Measurements from ENCODE around the gene FYB1. TPM values are rescaled to one million over a fixed set of nuclear protein-coding genes. Genes with fewer than 3 reads are reported as not detected.
A peak's percentile ranks its signal among the peaks of the same experiment; 100 is the strongest.

FYB1 gene
- total and polyA plus RNA-seq, 2 experiments from 2014 or later, result not detected

DNA sequence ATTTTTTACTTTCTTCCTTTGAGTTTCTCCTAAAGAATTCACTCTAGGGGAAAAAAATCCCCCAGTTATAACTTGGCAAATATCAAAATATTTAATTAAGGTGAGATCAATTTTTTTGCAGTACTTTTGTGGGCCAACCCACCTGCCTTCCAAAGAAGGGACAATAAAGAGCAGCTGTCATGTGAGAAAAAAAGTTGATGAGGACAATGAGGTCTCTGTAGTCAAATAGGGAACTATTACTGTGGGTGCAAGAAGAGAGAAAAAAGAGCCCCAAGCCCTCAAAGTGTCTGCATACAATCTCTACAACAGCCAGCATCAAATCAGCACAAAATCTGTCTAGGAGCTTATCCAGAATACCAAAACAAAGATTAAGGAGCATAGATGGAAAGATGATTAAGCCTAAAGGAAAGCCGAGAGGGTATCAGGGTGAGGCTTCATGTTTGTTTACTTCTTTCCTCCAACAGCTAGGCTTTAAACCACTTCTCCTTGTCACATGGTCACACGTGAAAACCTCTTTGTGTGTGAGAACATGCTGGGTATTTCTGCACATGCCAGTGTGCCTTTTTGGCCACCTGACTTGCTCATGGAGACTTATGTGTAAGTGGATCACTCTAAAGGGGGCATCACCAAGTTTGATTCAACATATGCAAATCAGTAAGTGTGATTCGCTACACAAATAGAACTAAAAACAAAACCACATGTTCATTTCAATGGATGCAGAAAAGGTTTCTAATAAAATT lies 19.2 kb upstream of the FYB1 start:
- TF ChIP-seq JUNB (IDR thresholded peaks at IDR 0.05; ENCODE audit: unreplicated experiment) (no peak), ZNF331 (CRISPR knock-in tag; IDR thresholded peaks at IDR 0.05; ENCODE audit: low read depth) (no peak), NANOG (IDR thresholded peaks at IDR 0.05; ENCODE audit: borderline replicate concordance) (no peak), EZH2 (IDR thresholded peaks at IDR 0.05; ENCODE audit: low read depth, unreplicated experiment) (no peak), EZH2phosphoT487 (IDR thresholded peaks at IDR 0.05; ENCODE audit: unreplicated experiment) (no peak), STAT1 (IDR thresholded peaks at IDR 0.05; ENCODE audit: unreplicated experiment) (no peak), ZNF114 (CRISPR knock-in tag; IDR thresholded peaks at IDR 0.05) (no peak), POLR2AphosphoS5 (IDR thresholded peaks at IDR 0.05; ENCODE audit: low read depth) (no peak)
- TF ChIP-seq, protein P1, sequence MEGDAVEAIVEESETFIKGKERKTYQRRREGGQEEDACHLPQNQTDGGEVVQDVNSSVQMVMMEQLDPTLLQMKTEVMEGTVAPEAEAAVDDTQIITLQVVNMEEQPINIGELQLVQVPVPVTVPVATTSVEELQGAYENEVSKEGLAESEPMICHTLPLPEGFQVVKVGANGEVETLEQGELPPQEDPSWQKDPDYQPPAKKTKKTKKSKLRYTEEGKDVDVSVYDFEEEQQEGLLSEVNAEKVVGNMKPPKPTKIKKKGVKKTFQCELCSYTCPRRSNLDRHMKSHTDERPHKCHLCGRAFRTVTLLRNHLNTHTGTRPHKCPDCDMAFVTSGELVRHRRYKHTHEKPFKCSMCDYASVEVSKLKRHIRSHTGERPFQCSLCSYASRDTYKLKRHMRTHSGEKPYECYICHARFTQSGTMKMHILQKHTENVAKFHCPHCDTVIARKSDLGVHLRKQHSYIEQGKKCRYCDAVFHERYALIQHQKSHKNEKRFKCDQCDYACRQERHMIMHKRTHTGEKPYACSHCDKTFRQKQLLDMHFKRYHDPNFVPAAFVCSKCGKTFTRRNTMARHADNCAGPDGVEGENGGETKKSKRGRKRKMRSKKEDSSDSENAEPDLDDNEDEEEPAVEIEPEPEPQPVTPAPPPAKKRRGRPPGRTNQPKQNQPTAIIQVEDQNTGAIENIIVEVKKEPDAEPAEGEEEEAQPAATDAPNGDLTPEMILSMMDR (conservative IDR thresholded peaks at IDR 0.05; ENCODE audit: low read depth in 2 of 2), result no peak
- TF ChIP-seq, protein P2, sequence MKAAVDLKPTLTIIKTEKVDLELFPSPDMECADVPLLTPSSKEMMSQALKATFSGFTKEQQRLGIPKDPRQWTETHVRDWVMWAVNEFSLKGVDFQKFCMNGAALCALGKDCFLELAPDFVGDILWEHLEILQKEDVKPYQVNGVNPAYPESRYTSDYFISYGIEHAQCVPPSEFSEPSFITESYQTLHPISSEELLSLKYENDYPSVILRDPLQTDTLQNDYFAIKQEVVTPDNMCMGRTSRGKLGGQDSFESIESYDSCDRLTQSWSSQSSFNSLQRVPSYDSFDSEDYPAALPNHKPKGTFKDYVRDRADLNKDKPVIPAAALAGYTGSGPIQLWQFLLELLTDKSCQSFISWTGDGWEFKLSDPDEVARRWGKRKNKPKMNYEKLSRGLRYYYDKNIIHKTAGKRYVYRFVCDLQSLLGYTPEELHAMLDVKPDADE (IDR thresholded peaks at IDR 0.05), result no peak
- H3K27me3 ChIP-seq (ENCODE audit: insufficient read depth), result no peaks in the 10 kb centered on the region
- no peaks in the 10 kb centered on the region for H3F3A ChIP-seq (replicated peaks; ENCODE audit: low read depth)
- no peaks in the 10 kb centered on the region for H4K20me1 ChIP-seq (replicated peaks; ENCODE audit: insufficient read depth)
- no peaks in the 10 kb centered on the region for H3K27me3 Mint-ChIP-seq (ENCODE audit: insufficient read depth, low read depth, poor library complexity)
- peaks cover 13% of the 10 kb centered on the region for H3K9me3 Mint-ChIP-seq
- H3K9me2 ChIP-seq (ENCODE audit: insufficient read depth), result no peaks in the 10 kb centered on the region
- no peaks in the 10 kb centered on the region for H3K4me1 ChIP-seq (ENCODE audit: insufficient read depth)
- peak overlapping the region; percentile 79 for H2AFZ ChIP-seq
- no peak overlapping the region for H3K4me2 ChIP-seq
- ATAC-seq, result no peak
- H3K4me3 ChIP-seq, result no peak overlapping the region
- H3K4me3 Mint-ChIP-seq, result no peak overlapping the region
- no peaks in the 10 kb centered on the region for H3K4me1 Mint-ChIP-seq
- no peak overlapping the region for H3K27ac Mint-ChIP-seq
- H3K27ac ChIP-seq (ENCODE audit: low read depth), result no peak overlapping the region
- H3K36me3 Mint-ChIP-seq (ENCODE audit: low read depth), result peaks cover 8% of the 10 kb centered on the region; the same call in 1 of the 3 replicates
- no peaks in the 10 kb centered on the region for H3K79me2 ChIP-seq (replicated peaks; ENCODE audit: insufficient read depth)
- no peak for DNase-seq (ENCODE audit: low spot score)
- H3K36me3 ChIP-seq (ENCODE audit: insufficient read depth), result no peaks in the 10 kb centered on the region

DNA sequence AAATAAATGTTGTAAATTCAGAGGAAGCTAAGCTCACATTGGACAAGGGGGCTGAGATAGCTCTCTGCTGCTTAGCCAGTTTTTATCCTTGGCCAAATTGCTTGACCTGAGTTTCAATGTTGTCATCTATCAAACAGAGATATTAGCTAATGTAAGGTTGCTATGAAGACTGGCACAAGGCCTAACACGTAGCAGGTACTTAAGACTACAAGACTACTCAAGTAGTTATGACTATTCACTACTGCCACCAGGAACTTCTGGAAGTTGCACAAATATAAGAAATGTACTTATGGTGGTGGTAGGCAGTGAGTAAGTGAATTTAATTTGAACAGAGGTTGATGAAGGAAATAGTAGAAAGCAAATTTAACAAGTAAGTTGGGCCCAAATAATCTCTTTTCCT lies 17.4 kb upstream of the FYB1 start:
- H3K27me3 Mint-ChIP-seq (ENCODE audit: insufficient read depth, low read depth, poor library complexity), result no peaks in the 10 kb centered on the region
- no peaks in the 10 kb centered on the region for H3K4me1 ChIP-seq (ENCODE audit: insufficient read depth)
- no peaks in the 10 kb centered on the region for H3F3A ChIP-seq (replicated peaks; ENCODE audit: low read depth)
- no peak overlapping the region for H3K4me2 ChIP-seq
- H3K4me3 ChIP-seq, result no peak overlapping the region
- no peak for ATAC-seq
- no peak overlapping the region for H3K27ac Mint-ChIP-seq
- H3K4me3 Mint-ChIP-seq, result no peak overlapping the region
- H3K4me1 Mint-ChIP-seq, result no peaks in the 10 kb centered on the region
- no peaks in the 10 kb centered on the region for H3K27me3 ChIP-seq (ENCODE audit: insufficient read depth)
- H3K36me3 Mint-ChIP-seq (ENCODE audit: low read depth), result peaks cover 8% of the 10 kb centered on the region; the same call in 1 of the 3 replicates
- no peaks in the 10 kb centered on the region for H4K20me1 ChIP-seq (replicated peaks; ENCODE audit: insufficient read depth)
- no peak for DNase-seq (ENCODE audit: low spot score)
- no peaks in the 10 kb centered on the region for H3K9me2 ChIP-seq (ENCODE audit: insufficient read depth)
- H3K36me3 ChIP-seq (ENCODE audit: insufficient read depth), result no peaks in the 10 kb centered on the region
- H3K9me3 Mint-ChIP-seq, result peaks cover 12% of the 10 kb centered on the region
- H3K27ac ChIP-seq (ENCODE audit: low read depth), result no peak overlapping the region
- H3K79me2 ChIP-seq (replicated peaks; ENCODE audit: insufficient read depth), result no peaks in the 10 kb centered on the region
- H2AFZ ChIP-seq, result peak overlapping the region; percentile 30; the same call in 1 of the 2 replicates
- TF ChIP-seq STAT1 (IDR thresholded peaks at IDR 0.05; ENCODE audit: unreplicated experiment), result no peak
- TF ChIP-seq JUNB (IDR thresholded peaks at IDR 0.05; ENCODE audit: unreplicated experiment), result no peak
- no peak for TF ChIP-seq EZH2 (IDR thresholded peaks at IDR 0.05; ENCODE audit: low read depth, unreplicated experiment)
- TF ChIP-seq, protein P3, sequence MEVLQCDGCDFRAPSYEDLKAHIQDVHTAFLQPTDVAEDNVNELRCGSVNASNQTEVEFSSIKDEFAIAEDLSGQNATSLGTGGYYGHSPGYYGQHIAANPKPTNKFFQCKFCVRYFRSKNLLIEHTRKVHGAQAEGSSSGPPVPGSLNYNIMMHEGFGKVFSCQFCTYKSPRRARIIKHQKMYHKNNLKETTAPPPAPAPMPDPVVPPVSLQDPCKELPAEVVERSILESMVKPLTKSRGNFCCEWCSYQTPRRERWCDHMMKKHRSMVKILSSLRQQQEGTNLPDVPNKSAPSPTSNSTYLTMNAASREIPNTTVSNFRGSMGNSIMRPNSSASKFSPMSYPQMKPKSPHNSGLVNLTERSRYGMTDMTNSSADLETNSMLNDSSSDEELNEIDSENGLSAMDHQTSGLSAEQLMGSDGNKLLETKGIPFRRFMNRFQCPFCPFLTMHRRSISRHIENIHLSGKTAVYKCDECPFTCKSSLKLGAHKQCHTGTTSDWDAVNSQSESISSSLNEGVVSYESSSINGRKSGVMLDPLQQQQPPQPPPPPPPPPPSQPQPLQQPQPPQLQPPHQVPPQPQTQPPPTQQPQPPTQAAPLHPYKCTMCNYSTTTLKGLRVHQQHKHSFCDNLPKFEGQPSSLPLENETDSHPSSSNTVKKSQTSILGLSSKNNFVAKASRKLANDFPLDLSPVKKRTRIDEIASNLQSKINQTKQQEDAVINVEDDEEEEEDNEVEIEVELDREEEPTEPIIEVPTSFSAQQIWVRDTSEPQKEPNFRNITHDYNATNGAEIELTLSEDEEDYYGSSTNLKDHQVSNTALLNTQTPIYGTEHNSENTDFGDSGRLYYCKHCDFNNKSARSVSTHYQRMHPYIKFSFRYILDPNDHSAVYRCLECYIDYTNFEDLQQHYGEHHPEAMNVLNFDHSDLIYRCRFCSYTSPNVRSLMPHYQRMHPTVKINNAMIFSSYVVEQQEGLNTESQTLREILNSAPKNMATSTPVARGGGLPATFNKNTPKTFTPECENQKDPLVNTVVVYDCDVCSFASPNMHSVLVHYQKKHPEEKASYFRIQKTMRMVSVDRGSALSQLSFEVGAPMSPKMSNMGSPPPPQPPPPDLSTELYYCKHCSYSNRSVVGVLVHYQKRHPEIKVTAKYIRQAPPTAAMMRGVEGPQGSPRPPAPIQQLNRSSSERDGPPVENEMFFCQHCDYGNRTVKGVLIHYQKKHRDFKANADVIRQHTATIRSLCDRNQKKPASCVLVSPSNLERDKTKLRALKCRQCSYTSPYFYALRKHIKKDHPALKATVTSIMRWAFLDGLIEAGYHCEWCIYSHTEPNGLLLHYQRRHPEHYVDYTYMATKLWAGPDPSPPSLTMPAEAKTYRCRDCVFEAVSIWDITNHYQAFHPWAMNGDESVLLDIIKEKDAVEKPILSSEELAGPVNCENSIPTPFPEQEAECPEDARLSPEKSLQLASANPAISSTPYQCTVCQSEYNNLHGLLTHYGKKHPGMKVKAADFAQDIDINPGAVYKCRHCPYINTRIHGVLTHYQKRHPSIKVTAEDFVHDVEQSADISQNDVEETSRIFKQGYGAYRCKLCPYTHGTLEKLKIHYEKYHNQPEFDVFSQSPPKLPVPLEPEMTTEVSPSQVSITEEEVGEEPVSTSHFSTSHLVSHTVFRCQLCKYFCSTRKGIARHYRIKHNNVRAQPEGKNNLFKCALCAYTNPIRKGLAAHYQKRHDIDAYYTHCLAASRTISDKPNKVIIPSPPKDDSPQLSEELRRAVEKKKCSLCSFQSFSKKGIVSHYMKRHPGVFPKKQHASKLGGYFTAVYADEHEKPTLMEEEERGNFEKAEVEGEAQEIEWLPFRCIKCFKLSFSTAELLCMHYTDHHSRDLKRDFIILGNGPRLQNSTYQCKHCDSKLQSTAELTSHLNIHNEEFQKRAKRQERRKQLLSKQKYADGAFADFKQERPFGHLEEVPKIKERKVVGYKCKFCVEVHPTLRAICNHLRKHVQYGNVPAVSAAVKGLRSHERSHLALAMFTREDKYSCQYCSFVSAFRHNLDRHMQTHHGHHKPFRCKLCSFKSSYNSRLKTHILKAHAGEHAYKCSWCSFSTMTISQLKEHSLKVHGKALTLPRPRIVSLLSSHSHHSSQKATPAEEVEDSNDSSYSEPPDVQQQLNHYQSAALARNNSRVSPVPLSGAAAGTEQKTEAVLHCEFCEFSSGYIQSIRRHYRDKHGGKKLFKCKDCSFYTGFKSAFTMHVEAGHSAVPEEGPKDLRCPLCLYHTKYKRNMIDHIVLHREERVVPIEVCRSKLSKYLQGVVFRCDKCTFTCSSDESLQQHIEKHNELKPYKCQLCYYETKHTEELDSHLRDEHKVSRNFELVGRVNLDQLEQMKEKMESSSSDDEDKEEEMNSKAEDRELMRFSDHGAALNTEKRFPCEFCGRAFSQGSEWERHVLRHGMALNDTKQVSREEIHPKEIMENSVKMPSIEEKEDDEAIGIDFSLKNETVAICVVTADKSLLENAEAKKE (CRISPR knock-in tag; IDR thresholded peaks at IDR 0.05), result no peak

Data from GM23338 (cell line).